B cell (primary cell): ENCODE results near the gene ATP1B3. TPM values are rescaled to one million over a fixed set of nuclear protein-coding genes. Genes with fewer than 3 reads are reported as not detected.

Experiments used
- ATAC-seq: fragments of 200-7000 bp; cut with Tn5 transposase; one replicate; pipeline ENCODE4 v1.10.0; 2021; ENCODE audit warnings: low read depth, mild to moderate bottlenecking, moderate number of reproducible peaks, moderate library complexity
- CTCF ChIA-PET: fragments of 350-600 bp; sonication (Branson Sonifier 250); formaldehyde crosslinking; loops from one replicate; lab custom pipeline; 2021; ENCODE audit warnings: antibody characterized with exemption, inconsistent platforms; lab: Charles Lee
- POLR2A ChIA-PET: fragments of 350-600 bp; sonication (Branson Sonifier 250); formaldehyde crosslinking; loops from one replicate; lab custom pipeline; 2021; ENCODE audit warnings: antibody characterized with exemption; lab: Charles Lee
- DNase-seq: peaks from one replicate; pipeline ENCODE4 v3.0.0; 2013
- H2AFZ ChIP-seq: 2 replicates; pipeline ENCODE4 v1.6.1; 2012; ENCODE audit warnings: mild to moderate bottlenecking, low read depth, low read length; ENCODE audit not compliant: insufficient read depth, poor library complexity, severe bottlenecking
- H3K27ac ChIP-seq, 2 donors: 1 replicate in 1 of 2; 2 replicates in 1 of 2; pipeline ENCODE4 v1.5.1; 2012 to 2013; ENCODE audit warnings: low read length in 2 of 2, mild to moderate bottlenecking in 2 of 2, moderate library complexity in 1 of 2
- H3K27me3 ChIP-seq, 4 experiments: fragments of 200-600 bp in 1 of 4; sonication (generic) in 1 of 4; replicated peaks in 1 of 4; 1 replicate in 2 of 4; 2 replicates in 2 of 4; pipeline versions ENCODE4 v1.6.1 to v1.7.0; 2013 to 2016; ENCODE audit warnings: low read length in 3 of 4, mild to moderate bottlenecking in 2 of 4, mixed read lengths in 1 of 4, moderate library complexity in 1 of 4; ENCODE audit not compliant: insufficient read depth in 4 of 4, control insufficient read depth in 3 of 4; ENCODE audit errors: control extremely low read depth in 1 of 4
- H3K36me3 ChIP-seq, 2 experiments: replicated peaks in 1 of 2; 1 replicate in 1 of 2; 2 replicates in 1 of 2; pipeline versions ENCODE4 v1.6.1 to v1.7.1; 2013; ENCODE audit warnings: low read length in 1 of 2; ENCODE audit not compliant: insufficient read depth in 2 of 2, control insufficient read depth in 1 of 2; ENCODE audit errors: control extremely low read depth in 1 of 2, extremely low read depth in 1 of 2
- H3K4me1 ChIP-seq, 2 donors: fragments of 200-600 bp in 1 of 2; sonication (generic) in 1 of 2; 1 replicate in 1 of 2; 2 replicates in 1 of 2; pipeline versions ENCODE4 v1.5.1 to v1.6.1; 2013 to 2017; ENCODE audit warnings: low read length in 2 of 2; ENCODE audit not compliant: control insufficient read depth in 2 of 2, insufficient read depth in 2 of 2
- H3K4me2 ChIP-seq: replicated peaks from 2 replicates; pipeline ENCODE3; 2012; ENCODE audit warnings: mild to moderate bottlenecking, low read depth, low read length; ENCODE audit not compliant: poor library complexity, severe bottlenecking
- H3K4me3 ChIP-seq, 5 experiments: fragments of 200-600 bp in 1 of 5; sonication (generic) in 1 of 5; 1 replicate in 3 of 5; 2 replicates in 2 of 5; pipeline versions ENCODE4 v1.5.1 to v1.7.0; 2011 to 2016; ENCODE audit warnings: low read length in 4 of 5, mild to moderate bottlenecking in 4 of 5, low read depth in 2 of 5, control low read depth in 1 of 5, moderate library complexity in 1 of 5; ENCODE audit not compliant: insufficient read depth in 1 of 5; ENCODE audit errors: control extremely low read depth in 1 of 5, extremely low read depth in 1 of 5
- H3K79me2 ChIP-seq: fragments of 200-600 bp; sonication (generic); one replicate; pipeline ENCODE4 v1.6.0; 2016; ENCODE audit warnings: low read length; ENCODE audit not compliant: control insufficient read depth, insufficient read depth
- H3K9ac ChIP-seq: fragments of 200-600 bp; sonication (generic); 2 replicates; pipeline ENCODE4 v1.6.1; 2017; ENCODE audit warnings: mild to moderate bottlenecking, low read length, moderate library complexity
- H3K9me3 ChIP-seq, 3 donors: one replicate each; pipeline versions ENCODE4 v1.6.1 to v1.7.1; 2013; ENCODE audit warnings: low read length in 2 of 3; ENCODE audit not compliant: control insufficient read depth in 2 of 3, insufficient read depth in 1 of 3; ENCODE audit errors: control extremely low read depth in 1 of 3
- H4K20me1 ChIP-seq: 2 replicates; pipeline ENCODE4 v1.6.0; 2012; ENCODE audit warnings: mild to moderate bottlenecking, low read length; ENCODE audit not compliant: insufficient read depth, control insufficient read depth, poor library complexity, severe bottlenecking
- H3K27ac Mint-ChIP-seq: one replicate; pipeline ENCODE4 v1.8.0; 2021; ENCODE audit warnings: mixed read lengths
- H3K27me3 Mint-ChIP-seq: one replicate; pipeline ENCODE4 v1.8.0; 2021; ENCODE audit warnings: mixed read lengths
- H3K4me1 Mint-ChIP-seq: one replicate; pipeline ENCODE4 v1.8.0; 2021; ENCODE audit warnings: mixed read lengths
- H3K4me3 Mint-ChIP-seq: one replicate; pipeline ENCODE4 v1.8.0; 2021; ENCODE audit warnings: mixed read lengths
- H3K9me3 Mint-ChIP-seq: one replicate; pipeline ENCODE4 v1.8.0; 2022; ENCODE audit warnings: mixed read lengths; ENCODE audit not compliant: insufficient read depth
- CTCF ChIP-seq: fragments of 200-600 bp; IDR thresholded peaks from one replicate; pipeline ENCODE4 v1.8.0; 2022; ENCODE audit warnings: antibody characterized with exemption, mild to moderate bottlenecking
- EZH2 ChIP-seq: IDR thresholded peaks from 2 replicates; pipeline ENCODE4 v1.6.1; 2012; ENCODE audit warnings: borderline replicate concordance, low read depth, mild to moderate bottlenecking, moderate library complexity, low read length; ENCODE audit not compliant: insufficient read depth, poor library complexity, severe bottlenecking
- WGBS: methylation state at CpG from one replicate; pipeline ENCODE4 v1.1.5; 2013; ENCODE audit warnings: missing lambda C conversion rate; ENCODE audit not compliant: insufficient coverage; 5-methylcytosine and 5-hydroxymethylcytosine counted together
- intact Hi-C: fragments of 100-400 bp; cut with micrococcal nuclease; formaldehyde crosslinking; loops from one replicate; pipeline ENCODE4 v1.10.0; 2022
- polyA plus RNA-seq: library from polyadenylated mRNA; depleted of rRNA; stranded (reverse); fragments of >200 nt; gene quantifications from 2 replicates; pipeline ENCODE4 v1.2.3, GENCODE V29; 2012
- total RNA-seq, 2 donors: library from RNA; stranded (reverse); fragments of 120-200 nt in 1 of 2; gene quantifications; 1 replicate in 1 of 2; 2 replicates in 1 of 2; pipeline versions ENCODE4 v1.2.3 to v1.2.4, GENCODE V29; 2013 to 2022

Gene ATP1B3
- total and polyA plus RNA-seq, 2 donors (not counting 1 experiment from before 2014, with no cell fraction given): 20.7 to 28.8 TPM

GRCh38 chr3:141834292-141834691 is 42.2 kb upstream of the ATP1B3 start:
- Mint-ChIP-seq H3K27ac (no peak overlapping the region), H3K4me3 (no peak overlapping the region), H3K4me1 (no peaks in the 10 kb centered on the region), H3K9me3 (no peaks in the 10 kb centered on the region), H3K27me3 (no peaks in the 10 kb centered on the region)
- ATAC-seq (no peak), DNase-seq (no peak)
- no peaks in the 10 kb centered on the region for H3K27me3 ChIP-seq
- CTCF ChIA-PET: no interaction called here
- 100% methylated on average over 2 of the region's 3 CpGs for WGBS
- TF ChIP-seq EZH2: no peak
- no peak for TF ChIP-seq CTCF
- no peaks in the 10 kb centered on the region for H3K36me3 ChIP-seq
- no peak overlapping the region for H3K27ac ChIP-seq
- no peak overlapping the region for H3K9ac ChIP-seq
- no peak overlapping the region for H3K4me3 ChIP-seq
- H2AFZ ChIP-seq: no peak overlapping the region
- no peak overlapping the region for H3K4me2 ChIP-seq
- H4K20me1 ChIP-seq: no peaks in the 10 kb centered on the region
- peaks cover 0 to 3% (median 0%) of the 10 kb centered on the region in 3 donors for H3K9me3 ChIP-seq
- H3K4me1 ChIP-seq: no peaks in the 10 kb centered on the region
- POLR2A ChIA-PET: no interaction called here
- H3K79me2 ChIP-seq: no peaks in the 10 kb centered on the region
- intact Hi-C loops: no loop called here

- CTCF ChIA-PET: interaction anchor here (0.6 kb wide), 1 partner anchor 71 kb away, joined by 5 read pairs; no protein-coding TSS in a partner anchor
Measured at GRCh38 chr3:141835557-141836229, 40.8 kb upstream of the ATP1B3 start.

More at GRCh38 chr3:141835557-141836229, 40.8 kb upstream of the ATP1B3 start:
- POLR2A ChIA-PET: no interaction called here
- H3K4me1 ChIP-seq: no peaks in the 10 kb centered on the region
- no peak overlapping the region for H3K27ac ChIP-seq
- no peaks in the 10 kb centered on the region for H4K20me1 ChIP-seq
- no peaks in the 10 kb centered on the region for H3K4me1 Mint-ChIP-seq
- H2AFZ ChIP-seq: no peak overlapping the region
- no peaks in the 10 kb centered on the region for H3K27me3 ChIP-seq
- H3K9ac ChIP-seq: no peak overlapping the region
- H3K27me3 Mint-ChIP-seq: no peaks in the 10 kb centered on the region
- ATAC-seq (no peak), DNase-seq (no peak)
- no peaks in the 10 kb centered on the region for H3K9me3 Mint-ChIP-seq
- TF ChIP-seq EZH2 (no peak), CTCF (no peak)
- WGBS: 100% methylated on average over 7 of the region's 15 CpGs
- intact Hi-C loops: no loop called here
- no peak overlapping the region for H3K27ac Mint-ChIP-seq
- no peak overlapping the region for H3K4me2 ChIP-seq
- H3K4me3 Mint-ChIP-seq: no peak overlapping the region
- no peak overlapping the region for H3K4me3 ChIP-seq
- no peaks in the 10 kb centered on the region for H3K36me3 ChIP-seq
- no peaks in the 10 kb centered on the region for H3K79me2 ChIP-seq
- peaks cover 0 to 3% (median 0%) of the 10 kb centered on the region in 3 donors for H3K9me3 ChIP-seq
